GM19324 (cell line): ENCODE results near the gene IDNK.
"Not testable (repeated sequence)": the region's sequence is repeated elsewhere in the genome, so short reads cannot be mapped to it uniquely, and the experiment has no call there.

Experiments used
- ATAC-seq: cut with Tn5 transposase; IDR thresholded peaks from one replicate; pipeline ENCODE4 v1.9.1; 2021; ENCODE audit warnings: mild to moderate bottlenecking, moderate library complexity; ENCODE audit not compliant: unreplicated experiment, low FRiP score

Gene IDNK

GRCh38 chr9:83622939-83623678, at the start of gene IDNK:
IDNK (plus strand) TSS chr9:83623143; CDS start chr9:83623172, 29 bp downstream.
- ATAC-seq, result peak; percentile 89

DNA sequence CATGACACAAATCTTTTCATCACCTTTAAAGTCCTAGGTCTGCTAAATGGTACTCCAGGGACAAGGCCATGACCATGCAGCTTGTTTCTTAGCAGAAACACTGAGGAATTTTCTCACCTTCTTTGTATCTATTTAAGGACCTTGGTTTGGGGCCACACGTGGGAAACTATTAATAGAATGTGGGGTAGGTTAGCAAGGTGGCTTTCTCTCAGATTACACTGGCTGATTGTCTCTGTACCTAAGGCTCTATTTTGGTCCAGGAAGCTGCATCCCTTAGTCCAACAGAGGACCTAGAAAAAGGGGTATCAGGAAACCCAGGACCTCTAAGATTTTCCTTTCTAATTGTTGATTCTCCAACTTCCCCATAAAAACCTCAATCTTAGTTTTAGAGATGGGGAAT, 48.5 kb upstream of the IDNK start:
- ATAC-seq, result no peak

- no peak for ATAC-seq
Observed at GRCh38 chr9:83582029-83582428, 40.9 kb upstream of the IDNK start.

- ATAC-seq, result peak; percentile 70
Observed at GRCh38 chr9:83583151-83584014, 39.6 kb upstream of the IDNK start.

DNA sequence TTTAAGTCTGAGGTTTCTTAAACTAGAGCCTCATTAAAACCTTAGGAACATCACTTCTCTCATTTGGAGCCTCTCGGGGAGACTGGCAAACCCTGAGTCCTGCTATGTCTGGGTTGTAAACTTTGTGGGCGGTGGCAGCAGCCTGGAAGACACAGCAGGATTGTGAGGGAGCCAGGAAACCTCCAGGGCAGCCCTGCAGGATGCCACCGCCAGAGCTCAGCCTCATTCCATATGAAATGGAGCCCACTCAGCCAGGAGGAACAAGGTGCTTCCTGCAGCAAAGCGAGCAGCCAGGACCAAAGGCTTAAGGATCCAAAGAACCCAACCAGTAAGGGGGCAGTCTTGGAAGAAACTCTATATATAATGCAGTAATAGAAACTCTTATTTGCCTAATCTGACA, 37.9 kb upstream of the IDNK start:
- ATAC-seq, result no peak

- no peak for ATAC-seq
Observed at GRCh38 chr9:83588256-83588655, 34.7 kb upstream of the IDNK start.

GRCh38 chr9:83596899-83597504, 25.9 kb upstream of the IDNK start:
- ATAC-seq, result no peak

GRCh38 chr9:83598487-83598886, 24.5 kb upstream of the IDNK start:
- ATAC-seq, result no peak

DNA sequence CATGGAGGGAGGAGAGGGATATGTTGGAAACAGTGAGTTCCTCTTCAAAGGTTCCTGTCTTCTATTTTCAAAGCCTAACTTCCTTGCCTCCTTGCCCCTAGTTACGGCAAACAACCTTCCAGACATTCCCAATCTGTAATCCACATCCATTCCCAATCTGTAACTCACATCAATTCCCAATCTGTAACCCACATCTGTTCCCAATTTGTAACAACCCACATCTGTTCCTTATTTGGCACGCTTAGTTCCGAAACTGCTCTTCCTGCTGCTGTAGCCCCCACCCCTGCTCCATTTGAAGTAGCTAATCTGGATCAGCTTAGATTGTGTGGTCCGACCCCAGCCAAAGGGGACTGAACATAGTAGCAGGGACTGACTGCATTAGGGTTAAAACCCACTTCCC, 23.9 kb upstream of the IDNK start:
- no peak for ATAC-seq

- ATAC-seq, result no peak
Observed at GRCh38 chr9:83601463-83601862, 21.5 kb upstream of the IDNK start.

- ATAC-seq, result not testable (repeated sequence)
Observed at GRCh38 chr9:83607620-83608019, 15.3 kb upstream of the IDNK start.

GRCh38 chr9:83613298-83613697, 9.6 kb upstream of the IDNK start:
- not testable (repeated sequence) for ATAC-seq

DNA sequence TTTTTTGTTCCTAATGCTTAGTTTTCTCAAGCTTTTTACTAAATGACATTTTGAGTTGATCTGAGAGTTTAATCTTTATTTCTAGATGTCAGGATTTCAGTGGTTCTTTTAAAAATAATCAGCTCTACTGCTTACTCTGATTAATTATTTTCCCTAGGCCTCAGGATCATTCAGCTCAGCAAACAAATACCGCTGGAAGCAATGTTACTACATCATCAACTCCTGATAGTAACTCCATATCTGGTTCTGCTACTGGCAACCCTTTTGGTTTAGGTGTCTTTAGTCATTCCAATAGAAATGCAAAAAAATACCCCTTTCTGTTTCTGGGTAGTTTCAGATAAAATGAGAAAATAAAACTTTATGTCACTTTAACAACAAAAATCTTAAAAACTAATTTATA, 5.6 kb upstream of the IDNK start:
- ATAC-seq, result no peak

- no peak for ATAC-seq
Observed at GRCh38 chr9:83620841-83621636, 1.9 kb upstream of the IDNK start.

GRCh38 chr9:83622433-83622938, 457 bp upstream of the IDNK start:
- peak; percentile 63 for ATAC-seq

DNA sequence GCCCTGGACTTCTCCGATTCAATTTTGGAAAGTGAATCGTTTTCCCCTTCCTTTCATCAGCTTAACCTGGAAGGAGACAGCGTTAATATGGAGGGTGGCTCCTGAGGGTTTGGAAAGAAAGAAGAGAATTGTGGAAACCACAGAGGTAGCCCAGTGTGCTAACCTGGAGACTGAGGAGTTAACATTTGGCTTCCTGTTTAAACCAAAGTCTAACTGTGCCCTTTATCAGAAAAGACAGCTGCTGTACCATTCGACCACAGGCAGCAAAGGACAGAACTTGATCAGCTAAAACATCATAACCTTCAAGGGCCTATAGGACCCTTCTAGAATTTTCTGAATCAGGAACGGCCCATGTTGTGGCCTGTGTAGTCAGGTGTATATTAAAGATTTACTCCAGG, 735 bp downstream of the IDNK start:
- peak; percentile 21 for ATAC-seq

DNA sequence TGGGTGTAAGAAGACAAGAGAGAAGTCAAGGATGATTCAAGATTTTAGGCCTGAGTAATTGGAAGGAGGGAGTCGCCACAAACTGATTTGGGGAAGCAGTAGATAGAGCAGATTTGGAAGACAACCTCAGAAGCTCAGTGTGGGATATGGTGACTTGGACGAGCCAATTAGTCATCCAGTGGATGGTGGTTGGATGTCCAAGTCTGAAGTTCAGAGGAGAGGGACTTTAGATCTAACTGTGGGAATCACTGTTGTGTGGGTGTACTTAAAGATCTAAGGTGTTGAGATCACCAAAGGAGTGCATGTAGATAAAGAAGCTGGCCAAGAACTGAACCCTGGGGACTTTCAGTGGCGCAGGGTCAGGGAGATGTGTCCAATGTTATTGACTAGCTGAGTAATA, 2.2 kb downstream of the IDNK start:
- ATAC-seq, result no peak

- ATAC-seq, result no peak
Observed at GRCh38 chr9:83628540-83628939, 5.6 kb downstream of the IDNK start.

GRCh38 chr9:83629433-83630104, 6.6 kb downstream of the IDNK start:
- ATAC-seq, result no peak

DNA sequence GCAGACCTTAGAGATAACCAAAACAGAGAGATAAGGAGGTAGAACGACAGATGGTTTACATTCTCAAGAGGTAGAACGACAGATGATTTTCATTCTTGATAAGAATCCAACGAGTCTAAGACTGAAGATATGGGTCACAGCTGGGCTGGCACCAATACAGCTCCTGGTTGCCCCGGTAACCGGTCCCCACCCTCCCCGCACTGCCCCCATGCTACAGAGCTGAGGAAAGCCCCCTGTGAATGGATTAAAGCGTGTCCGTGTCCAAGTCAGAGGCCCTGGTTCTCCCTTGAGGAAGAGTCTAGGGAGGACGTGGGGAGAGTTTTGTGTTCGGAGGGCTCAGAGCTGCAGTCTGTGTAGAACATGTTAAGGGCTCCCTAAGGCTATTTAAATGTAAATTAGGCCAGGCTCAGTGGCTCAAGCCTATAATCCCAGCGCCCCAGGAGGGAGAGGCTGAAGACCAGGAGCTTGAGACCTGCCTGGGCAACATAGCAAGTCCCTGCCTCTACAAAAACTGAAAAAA, 8.1 kb downstream of the IDNK start:
- ATAC-seq, result no peak
